GM19238 (cell line): Measurements from ENCODE around the gene ATP1A2.

Experiments used
- DNase-seq: peaks from one replicate; pipeline ENCODE4 v3.0.0; 2011; ENCODE audit warnings: low spot score; ENCODE audit not compliant: insufficient read length

ATP1A2 gene

GRCh38 chr1:160169553-160170399, 54.2 kb downstream of the ATP1A2 start:
- peak; percentile 51 for DNase-seq

- DNase-seq = no peak
Observed at GRCh38 chr1:160171354-160171753, 55.8 kb downstream of the ATP1A2 start.

- DNase-seq = no peak
Observed at GRCh38 chr1:160171980-160172379, 56.4 kb downstream of the ATP1A2 start.

GRCh38 chr1:160177231-160177630, 61.7 kb downstream of the ATP1A2 start:
- DNase-seq = no peak

- no peak for DNase-seq
Observed at GRCh38 chr1:160177667-160178066, 62.1 kb downstream of the ATP1A2 start.

- DNase-seq = no peak
Observed at GRCh38 chr1:160178731-160179130, 63.2 kb downstream of the ATP1A2 start.

GRCh38 chr1:160179336-160179735, 63.8 kb downstream of the ATP1A2 start:
- DNase-seq = no peak

GRCh38 chr1:160186246-160186645, 70.7 kb downstream of the ATP1A2 start:
- DNase-seq = no peak

- DNase-seq = no peak
Observed at GRCh38 chr1:160186729-160187128, 71.2 kb downstream of the ATP1A2 start.

- no peak for DNase-seq
Observed at GRCh38 chr1:160187407-160187806, 71.8 kb downstream of the ATP1A2 start.

GRCh38 chr1:160188341-160188740, 72.8 kb downstream of the ATP1A2 start:
- DNase-seq = no peak

GRCh38 chr1:160189649-160190625, 74.4 kb downstream of the ATP1A2 start, which contains the start of gene CASQ1:
TSS of gene CASQ1 (plus strand) at chr1:160190575. CDS start at chr1:160190752, 177 bp downstream.
- DNase-seq = no peak

GRCh38 chr1:160191756-160192155, 76.2 kb downstream of the ATP1A2 start:
- no peak for DNase-seq

- no peak for DNase-seq
Observed at GRCh38 chr1:160192234-160192633, 76.7 kb downstream of the ATP1A2 start.
